PFSK-1 (cell line): ENCODE results near the gene JDP2.

Source experiments
- FOXP2 ChIP-seq: optimal IDR thresholded peaks from 2 replicates; pipeline ENCODE3; 2011; ENCODE audit warnings: borderline replicate concordance, control low read depth, inconsistent platforms; ENCODE audit not compliant: insufficient read depth; ENCODE audit errors: extremely low read length, extremely low read depth
- POLR2AphosphoS5 ChIP-seq: IDR thresholded peaks from 2 replicates; pipeline ENCODE4 v1.6.1; 2012; ENCODE audit warnings: low read depth, mild to moderate bottlenecking, control low read depth, low read length, moderate library complexity
- SIN3A ChIP-seq: IDR thresholded peaks from 2 replicates; pipeline ENCODE4 v1.6.1; 2012; ENCODE audit warnings: mild to moderate bottlenecking, low read length, moderate library complexity, borderline replicate concordance; ENCODE audit not compliant: insufficient read depth
- TAF1 ChIP-seq: IDR thresholded peaks from 2 replicates; pipeline ENCODE4 v1.6.1; 2012; ENCODE audit warnings: low read length, control low read depth, borderline replicate concordance; ENCODE audit not compliant: insufficient read depth
- TF ChIP-seq, protein P1 (sequence below), 2 experiments: IDR thresholded peaks; 2 replicates each; pipeline versions ENCODE4 v1.6.1 to v1.8.0; 2011 to 2012; ENCODE audit warnings: low read depth in 2 of 2, low read length in 2 of 2, control low read depth in 1 of 2, inconsistent platforms in 1 of 2, mild to moderate bottlenecking in 1 of 2, moderate library complexity in 1 of 2; ENCODE audit not compliant: insufficient read depth in 1 of 2

Gene JDP2

DNA sequence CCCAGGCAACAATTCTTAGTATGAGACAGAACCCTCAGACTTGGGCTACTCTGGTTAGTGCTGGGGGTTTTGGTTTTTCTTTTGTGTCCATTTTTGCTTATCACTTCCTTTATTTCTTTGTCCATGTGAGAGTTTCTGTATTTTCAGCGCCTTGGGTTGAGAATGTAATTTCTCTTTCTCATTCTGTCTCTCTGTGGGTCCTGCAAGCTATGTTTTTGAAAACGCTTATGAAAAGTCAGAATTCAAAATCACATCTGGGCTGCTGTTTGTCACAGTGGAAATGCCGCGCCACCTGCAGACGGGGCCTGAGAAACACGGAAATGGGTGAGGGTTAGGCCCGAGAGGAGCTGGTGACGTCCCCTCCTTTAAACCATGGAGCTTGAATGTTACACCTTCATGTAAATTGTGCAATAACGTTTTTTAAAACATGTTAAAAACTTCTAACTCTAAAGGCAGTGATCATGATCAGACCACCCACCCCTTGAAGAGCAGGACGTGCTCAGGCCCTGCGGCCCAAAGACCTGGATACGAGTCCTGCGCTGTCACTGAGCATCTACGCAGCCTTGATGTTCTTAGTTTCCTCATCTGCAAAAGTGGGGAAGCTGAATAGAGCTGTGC lies 26.1 kb downstream of the JDP2 start:
- TF ChIP-seq POLR2AphosphoS5 (no peak), SIN3A (no peak), TAF1 (no peak), FOXP2 (no peak)
- TF ChIP-seq, protein P1, sequence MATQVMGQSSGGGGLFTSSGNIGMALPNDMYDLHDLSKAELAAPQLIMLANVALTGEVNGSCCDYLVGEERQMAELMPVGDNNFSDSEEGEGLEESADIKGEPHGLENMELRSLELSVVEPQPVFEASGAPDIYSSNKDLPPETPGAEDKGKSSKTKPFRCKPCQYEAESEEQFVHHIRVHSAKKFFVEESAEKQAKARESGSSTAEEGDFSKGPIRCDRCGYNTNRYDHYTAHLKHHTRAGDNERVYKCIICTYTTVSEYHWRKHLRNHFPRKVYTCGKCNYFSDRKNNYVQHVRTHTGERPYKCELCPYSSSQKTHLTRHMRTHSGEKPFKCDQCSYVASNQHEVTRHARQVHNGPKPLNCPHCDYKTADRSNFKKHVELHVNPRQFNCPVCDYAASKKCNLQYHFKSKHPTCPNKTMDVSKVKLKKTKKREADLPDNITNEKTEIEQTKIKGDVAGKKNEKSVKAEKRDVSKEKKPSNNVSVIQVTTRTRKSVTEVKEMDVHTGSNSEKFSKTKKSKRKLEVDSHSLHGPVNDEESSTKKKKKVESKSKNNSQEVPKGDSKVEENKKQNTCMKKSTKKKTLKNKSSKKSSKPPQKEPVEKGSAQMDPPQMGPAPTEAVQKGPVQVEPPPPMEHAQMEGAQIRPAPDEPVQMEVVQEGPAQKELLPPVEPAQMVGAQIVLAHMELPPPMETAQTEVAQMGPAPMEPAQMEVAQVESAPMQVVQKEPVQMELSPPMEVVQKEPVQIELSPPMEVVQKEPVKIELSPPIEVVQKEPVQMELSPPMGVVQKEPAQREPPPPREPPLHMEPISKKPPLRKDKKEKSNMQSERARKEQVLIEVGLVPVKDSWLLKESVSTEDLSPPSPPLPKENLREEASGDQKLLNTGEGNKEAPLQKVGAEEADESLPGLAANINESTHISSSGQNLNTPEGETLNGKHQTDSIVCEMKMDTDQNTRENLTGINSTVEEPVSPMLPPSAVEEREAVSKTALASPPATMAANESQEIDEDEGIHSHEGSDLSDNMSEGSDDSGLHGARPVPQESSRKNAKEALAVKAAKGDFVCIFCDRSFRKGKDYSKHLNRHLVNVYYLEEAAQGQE (IDR thresholded peaks at IDR 0.05; ENCODE audit: insufficient read depth in 1 of 2, low read depth in 2 of 2, low read length in 2 of 2) = no peak

DNA sequence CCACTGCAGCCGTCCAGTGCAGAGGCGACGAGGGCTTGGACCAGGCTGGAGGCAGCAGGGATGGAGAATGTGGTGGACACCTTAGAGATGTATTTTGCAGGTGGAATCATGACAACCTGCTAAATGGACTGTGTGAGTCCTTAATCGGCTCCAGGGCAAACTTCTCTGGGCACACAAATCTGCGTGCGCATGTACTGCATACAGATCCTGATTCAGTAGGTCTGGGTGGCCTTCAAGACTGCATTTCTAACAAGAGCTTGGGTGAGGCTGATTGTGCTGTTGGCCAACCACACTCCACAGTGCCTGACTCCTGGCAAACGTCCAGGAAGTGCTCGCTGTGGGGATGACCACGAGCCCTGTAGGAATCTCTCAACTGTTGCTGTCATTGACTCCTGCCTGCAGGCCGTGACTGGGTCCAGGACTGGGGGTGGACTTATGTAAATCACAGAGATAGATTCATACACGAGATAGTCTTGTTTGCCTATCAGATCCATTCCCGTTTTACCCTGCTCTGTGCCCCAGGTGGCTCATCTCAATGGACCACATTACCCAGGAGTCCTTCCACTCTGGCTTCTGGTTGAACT lies 27.2 kb downstream of the JDP2 start:
- no peak for TF ChIP-seq POLR2AphosphoS5
- no peak for TF ChIP-seq SIN3A
- TF ChIP-seq TAF1 = no peak
- TF ChIP-seq, protein P1 (IDR thresholded peaks at IDR 0.05; ENCODE audit: insufficient read depth in 1 of 2, low read depth in 2 of 2, low read length in 2 of 2) = no peak
- no peak for TF ChIP-seq FOXP2

DNA sequence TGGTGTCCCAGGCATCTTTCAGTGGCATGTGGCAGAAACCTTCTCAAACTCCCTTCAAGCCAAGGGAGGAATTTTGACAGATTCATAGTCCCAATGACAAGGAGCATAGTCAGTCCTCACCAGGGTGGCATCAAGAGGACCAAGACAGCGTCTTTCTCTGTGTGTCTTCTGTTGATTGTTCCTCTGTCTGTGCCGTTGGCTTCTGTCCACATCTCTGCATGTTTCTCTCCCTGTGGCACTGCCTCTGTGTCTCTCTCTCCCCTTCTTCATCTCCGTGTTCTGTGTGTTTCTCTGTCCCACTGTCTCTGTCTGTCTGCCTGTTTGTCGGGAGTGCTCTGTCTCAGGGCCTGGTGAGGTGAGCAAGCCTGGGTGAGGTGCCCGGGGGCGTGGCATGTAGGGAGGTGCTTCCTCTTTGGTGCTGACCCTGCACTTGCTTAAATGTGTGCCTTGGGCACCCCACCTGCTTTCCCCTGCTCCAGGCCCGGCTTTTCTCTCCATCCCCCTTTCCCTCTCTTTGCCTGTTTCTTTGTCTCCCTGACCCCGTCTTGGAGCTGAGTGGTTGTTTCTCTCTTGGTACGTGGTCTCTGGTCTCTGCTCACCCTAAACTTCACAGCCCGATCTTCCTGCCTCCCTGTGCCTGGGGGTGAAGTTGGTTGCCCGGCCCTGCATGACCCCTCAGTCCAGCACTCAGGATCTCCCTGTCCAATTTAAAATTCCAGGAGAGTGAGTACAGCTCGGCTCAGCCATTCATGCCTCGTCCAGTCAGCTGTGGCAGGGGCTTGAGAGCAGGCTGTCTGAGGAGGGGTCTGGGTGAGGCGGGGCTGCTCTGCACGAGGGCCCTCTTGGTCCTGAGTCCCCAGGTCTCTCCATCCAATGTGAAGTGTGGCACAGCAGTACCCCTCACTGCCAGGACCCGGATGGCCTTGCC lies 28.5 kb downstream of the JDP2 start:
- TF ChIP-seq FOXP2 (no peak), SIN3A (no peak), POLR2AphosphoS5 (no peak), TAF1 (no peak)
- TF ChIP-seq, protein P1 (IDR thresholded peaks at IDR 0.05; ENCODE audit: insufficient read depth in 1 of 2, low read depth in 2 of 2, low read length in 2 of 2) = no peak

DNA sequence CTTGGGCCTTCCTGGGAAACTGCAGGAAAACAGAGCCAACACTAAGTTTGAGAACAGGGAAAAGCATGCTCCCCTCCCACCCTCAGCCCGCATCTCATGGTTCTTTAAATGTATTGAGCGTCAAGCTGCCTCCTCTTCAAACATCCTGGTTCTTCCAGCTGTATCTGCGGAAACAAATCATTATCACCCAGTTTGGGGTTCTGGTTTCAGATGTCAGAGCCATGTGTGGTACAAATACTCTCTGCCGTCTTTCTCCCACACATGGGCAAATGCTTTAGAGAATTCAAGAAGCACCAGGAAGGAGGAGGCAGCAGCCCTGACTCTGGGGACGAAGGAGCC lies 29.1 kb downstream of the JDP2 start:
- TF ChIP-seq, protein P1 (IDR thresholded peaks at IDR 0.05; ENCODE audit: insufficient read depth in 1 of 2, low read depth in 2 of 2, low read length in 2 of 2) = no peak
- TF ChIP-seq SIN3A = no peak
- no peak for TF ChIP-seq TAF1
- no peak for TF ChIP-seq FOXP2
- no peak for TF ChIP-seq POLR2AphosphoS5
